HepG2 (cell line): ENCODE data around the gene DLG2.

ENCODE experiments used
- ELF4 ChIP-seq: sonication (generic); formaldehyde crosslinking; IDR thresholded peaks from 2 replicates; pipeline ENCODE4 v1.5.0; 2020; ENCODE audit warnings: missing genetic modification reagents, mild to moderate bottlenecking, moderate library complexity, borderline replicate concordance
- HDAC2 ChIP-seq: sonication (generic); formaldehyde crosslinking; IDR thresholded peaks from 2 replicates; pipeline ENCODE4 v1.4.0; 2020; ENCODE audit warnings: missing genetic modification reagents
- MAFF ChIP-seq: IDR thresholded peaks from 2 replicates; pipeline ENCODE4 v1.6.1; 2011; ENCODE audit warnings: low read depth, low read length, improper control_type of control experiment
- POLR2A ChIP-seq, 2 experiments: IDR thresholded peaks; 2 replicates each; pipeline ENCODE4 v1.6.1; 2011; ENCODE audit warnings: low read depth in 2 of 2, low read length in 2 of 2, mild to moderate bottlenecking in 1 of 2, moderate library complexity in 1 of 2; ENCODE audit not compliant: insufficient read depth in 1 of 2
- POLR2AphosphoS5 ChIP-seq: IDR thresholded peaks from 2 replicates; pipeline ENCODE4 v1.6.1; 2012; ENCODE audit warnings: low read depth, low read length
- RFX5 ChIP-seq: IDR thresholded peaks from 2 replicates; pipeline ENCODE4 v1.6.1; 2011; ENCODE audit warnings: low read depth, low read length, improper control_type of control experiment
- SETDB1 ChIP-seq: sonication (generic); formaldehyde crosslinking; IDR thresholded peaks from 2 replicates; pipeline ENCODE4 v1.5.1; 2020; ENCODE audit warnings: missing genetic modification reagents, mild to moderate bottlenecking, borderline replicate concordance
- ZNF224 ChIP-seq: sonication (generic); formaldehyde crosslinking; IDR thresholded peaks from 2 replicates; pipeline ENCODE4 v1.5.0; 2020; ENCODE audit warnings: mild to moderate bottlenecking, missing genetic modification reagents
- ZNF792 ChIP-seq: IDR thresholded peaks from 2 replicates; pipeline ENCODE4 v1.6.1; 2016
- TF ChIP-seq, protein P1 (sequence below): sonication (generic); formaldehyde crosslinking; IDR thresholded peaks from 2 replicates; pipeline ENCODE4 v1.4.0; 2020; ENCODE audit warnings: mild to moderate bottlenecking, missing genetic modification reagents

DNA sequence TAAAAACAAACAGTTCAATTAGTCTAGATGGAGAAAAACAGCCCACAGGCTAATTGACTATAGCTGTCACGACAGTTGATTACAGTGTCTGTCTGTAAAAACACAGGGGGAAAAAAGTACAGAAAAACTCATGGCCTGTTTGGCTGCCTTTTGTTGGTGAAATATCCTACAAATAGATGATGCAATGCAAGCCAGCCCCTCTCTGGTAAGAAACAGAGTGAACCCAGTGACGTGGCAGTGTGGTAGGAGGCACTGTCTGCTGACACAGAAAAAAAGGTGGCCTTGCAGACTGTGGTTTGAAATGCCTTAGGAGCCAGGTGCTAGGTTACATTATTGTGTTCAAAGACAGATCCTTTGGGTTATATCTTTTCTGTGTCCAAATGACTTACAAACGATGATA lies 1909.6 kb downstream of the DLG2 start:
- TF ChIP-seq, protein P1, sequence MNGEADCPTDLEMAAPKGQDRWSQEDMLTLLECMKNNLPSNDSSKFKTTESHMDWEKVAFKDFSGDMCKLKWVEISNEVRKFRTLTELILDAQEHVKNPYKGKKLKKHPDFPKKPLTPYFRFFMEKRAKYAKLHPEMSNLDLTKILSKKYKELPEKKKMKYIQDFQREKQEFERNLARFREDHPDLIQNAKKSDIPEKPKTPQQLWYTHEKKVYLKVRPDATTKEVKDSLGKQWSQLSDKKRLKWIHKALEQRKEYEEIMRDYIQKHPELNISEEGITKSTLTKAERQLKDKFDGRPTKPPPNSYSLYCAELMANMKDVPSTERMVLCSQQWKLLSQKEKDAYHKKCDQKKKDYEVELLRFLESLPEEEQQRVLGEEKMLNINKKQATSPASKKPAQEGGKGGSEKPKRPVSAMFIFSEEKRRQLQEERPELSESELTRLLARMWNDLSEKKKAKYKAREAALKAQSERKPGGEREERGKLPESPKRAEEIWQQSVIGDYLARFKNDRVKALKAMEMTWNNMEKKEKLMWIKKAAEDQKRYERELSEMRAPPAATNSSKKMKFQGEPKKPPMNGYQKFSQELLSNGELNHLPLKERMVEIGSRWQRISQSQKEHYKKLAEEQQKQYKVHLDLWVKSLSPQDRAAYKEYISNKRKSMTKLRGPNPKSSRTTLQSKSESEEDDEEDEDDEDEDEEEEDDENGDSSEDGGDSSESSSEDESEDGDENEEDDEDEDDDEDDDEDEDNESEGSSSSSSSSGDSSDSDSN (CRISPR knock-in tag) = no peak
- TF ChIP-seq SETDB1 (CRISPR knock-in tag) (no peak), POLR2AphosphoS5 (no peak), HDAC2 (no peak), POLR2A (IDR thresholded peaks at IDR 0.05; ENCODE audit: insufficient read depth in 1 of 2, low read depth in 2 of 2, low read length in 2 of 2) (no peak), ZNF792 (CRISPR knock-in tag) (no peak), ZNF224 (CRISPR knock-in tag) (no peak), ELF4 (CRISPR knock-in tag) (no peak), MAFF (no peak), RFX5 (no peak)
